ENCODE measurements around the gene HIPK4.
"Not testable (repeated sequence)": the region's sequence is repeated elsewhere in the genome, so short reads cannot be mapped to it uniquely, and the experiment has no call there.

The HIPK4 gene, protein sequence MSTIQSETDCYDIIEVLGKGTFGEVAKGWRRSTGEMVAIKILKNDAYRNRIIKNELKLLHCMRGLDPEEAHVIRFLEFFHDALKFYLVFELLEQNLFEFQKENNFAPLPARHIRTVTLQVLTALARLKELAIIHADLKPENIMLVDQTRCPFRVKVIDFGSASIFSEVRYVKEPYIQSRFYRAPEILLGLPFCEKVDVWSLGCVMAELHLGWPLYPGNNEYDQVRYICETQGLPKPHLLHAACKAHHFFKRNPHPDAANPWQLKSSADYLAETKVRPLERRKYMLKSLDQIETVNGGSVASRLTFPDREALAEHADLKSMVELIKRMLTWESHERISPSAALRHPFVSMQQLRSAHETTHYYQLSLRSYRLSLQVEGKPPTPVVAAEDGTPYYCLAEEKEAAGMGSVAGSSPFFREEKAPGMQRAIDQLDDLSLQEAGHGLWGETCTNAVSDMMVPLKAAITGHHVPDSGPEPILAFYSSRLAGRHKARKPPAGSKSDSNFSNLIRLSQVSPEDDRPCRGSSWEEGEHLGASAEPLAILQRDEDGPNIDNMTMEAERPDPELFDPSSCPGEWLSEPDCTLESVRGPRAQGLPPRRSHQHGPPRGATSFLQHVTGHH

GRCh38 chr19:40390084-40390742, at the start of gene HIPK4:
Gene HIPK4, minus strand, starts transcription at chr19:40390181. Its CDS starts 279 bp downstream, at chr19:40389902.
- Histone ChIP-seq H3K9ac (ENCODE audit: low read depth, low read length) (no peak within 1 kb of the TSS), H3K4me1 (ENCODE audit: insufficient read depth, low read length) (no peaks in the 10 kb centered on the region; the same call in 1 of the 2 replicates), H3K9me3 (ENCODE audit: control insufficient read depth, insufficient read depth, low read length) (no peaks in the 10 kb centered on the region), H3K36me3 (ENCODE audit: insufficient read depth, low read length) (no peaks in the 10 kb centered on the region)

DNA sequence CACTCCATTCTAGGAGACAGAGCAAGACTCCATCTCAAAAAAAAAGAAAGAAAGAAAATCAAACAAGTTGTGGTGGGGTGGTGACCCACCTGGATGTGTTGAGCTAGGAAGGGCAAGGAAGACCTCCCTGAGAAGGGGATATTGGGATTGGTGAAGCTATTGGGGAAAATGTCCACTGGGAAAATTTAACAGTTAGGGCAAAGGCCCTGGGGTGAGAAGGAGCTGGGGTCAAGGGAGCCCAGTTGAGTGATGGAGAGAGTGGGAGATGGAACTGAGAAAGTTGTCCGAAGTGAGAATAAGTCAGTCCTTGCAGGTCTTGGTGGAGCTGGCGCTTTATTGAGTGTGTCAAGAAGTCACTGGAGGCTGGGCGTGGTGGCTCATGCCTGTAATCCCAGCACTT, 48.3 kb upstream of the HIPK4 start:
- no peaks in the 10 kb centered on the region for H3K9me3 ChIP-seq (ENCODE audit: control insufficient read depth, insufficient read depth, low read length)
- H3K4me1 ChIP-seq (ENCODE audit: insufficient read depth, low read length), result peaks cover 13% of the 10 kb centered on the region
- H3K9ac ChIP-seq (ENCODE audit: low read depth, low read length), result no peak overlapping the region
- H3K36me3 ChIP-seq (ENCODE audit: insufficient read depth, low read length), result peaks cover 16% of the 10 kb centered on the region; the same call in 1 of the 2 replicates

- Histone ChIP-seq H3K4me1 (ENCODE audit: insufficient read depth, low read length) (peaks cover 5% of the 10 kb centered on the region; the same call in 1 of the 2 replicates), H3K9me3 (ENCODE audit: control insufficient read depth, insufficient read depth, low read length) (no peaks in the 10 kb centered on the region), H3K9ac (ENCODE audit: low read depth, low read length) (peak overlapping the region; percentile 69), H3K36me3 (ENCODE audit: insufficient read depth, low read length) (no peaks in the 10 kb centered on the region)
These were observed 43.6 kb upstream of the HIPK4 start for GRCh38 chr19:40433391-40434216.

GRCh38 chr19:40432760-40433159, 42.8 kb upstream of the HIPK4 start:
- H3K4me1 ChIP-seq (ENCODE audit: insufficient read depth, low read length); H3K9me3 ChIP-seq (ENCODE audit: control insufficient read depth, insufficient read depth, low read length); H3K36me3 ChIP-seq (ENCODE audit: insufficient read depth, low read length); H3K9ac ChIP-seq (ENCODE audit: low read depth, low read length): not testable (repeated sequence)

- Histone ChIP-seq H3K9me3 (ENCODE audit: control insufficient read depth, insufficient read depth, low read length) (no peaks in the 10 kb centered on the region), H3K9ac (ENCODE audit: low read depth, low read length) (no peak overlapping the region), H3K4me1 (ENCODE audit: insufficient read depth, low read length) (peaks cover 5% of the 10 kb centered on the region; the same call in 1 of the 2 replicates), H3K36me3 (ENCODE audit: insufficient read depth, low read length) (no peaks in the 10 kb centered on the region)
These were observed 41.7 kb upstream of the HIPK4 start for GRCh38 chr19:40431698-40432097.

GRCh38 chr19:40430242-40430641, 40.3 kb upstream of the HIPK4 start:
- not testable (repeated sequence) for H3K9me3 ChIP-seq (ENCODE audit: control insufficient read depth, insufficient read depth, low read length); H3K36me3 ChIP-seq (ENCODE audit: insufficient read depth, low read length); H3K4me1 ChIP-seq (ENCODE audit: insufficient read depth, low read length); H3K9ac ChIP-seq (ENCODE audit: low read depth, low read length)

DNA sequence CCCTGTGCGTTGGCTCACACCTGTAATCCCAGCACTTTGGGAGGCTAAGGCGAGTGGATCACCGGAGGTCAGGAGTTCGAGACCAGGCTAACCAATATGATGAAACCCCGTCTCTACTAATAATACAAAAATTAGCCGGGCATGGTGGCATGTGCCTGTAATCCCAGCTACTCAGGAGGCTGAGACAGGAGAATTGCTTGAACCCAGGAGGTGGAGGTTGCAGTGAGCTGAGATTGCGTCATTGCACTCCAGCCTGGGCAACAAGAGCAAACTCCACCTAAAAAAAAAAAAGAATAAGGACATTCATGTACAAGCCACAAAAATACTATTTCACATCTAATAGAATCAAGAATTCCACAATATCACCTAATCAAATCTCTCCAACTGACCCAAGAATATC, 38.2 kb upstream of the HIPK4 start:
- H3K9ac ChIP-seq (ENCODE audit: low read depth, low read length); H3K4me1 ChIP-seq (ENCODE audit: insufficient read depth, low read length); H3K36me3 ChIP-seq (ENCODE audit: insufficient read depth, low read length); H3K9me3 ChIP-seq (ENCODE audit: control insufficient read depth, insufficient read depth, low read length): not testable (repeated sequence)

DNA sequence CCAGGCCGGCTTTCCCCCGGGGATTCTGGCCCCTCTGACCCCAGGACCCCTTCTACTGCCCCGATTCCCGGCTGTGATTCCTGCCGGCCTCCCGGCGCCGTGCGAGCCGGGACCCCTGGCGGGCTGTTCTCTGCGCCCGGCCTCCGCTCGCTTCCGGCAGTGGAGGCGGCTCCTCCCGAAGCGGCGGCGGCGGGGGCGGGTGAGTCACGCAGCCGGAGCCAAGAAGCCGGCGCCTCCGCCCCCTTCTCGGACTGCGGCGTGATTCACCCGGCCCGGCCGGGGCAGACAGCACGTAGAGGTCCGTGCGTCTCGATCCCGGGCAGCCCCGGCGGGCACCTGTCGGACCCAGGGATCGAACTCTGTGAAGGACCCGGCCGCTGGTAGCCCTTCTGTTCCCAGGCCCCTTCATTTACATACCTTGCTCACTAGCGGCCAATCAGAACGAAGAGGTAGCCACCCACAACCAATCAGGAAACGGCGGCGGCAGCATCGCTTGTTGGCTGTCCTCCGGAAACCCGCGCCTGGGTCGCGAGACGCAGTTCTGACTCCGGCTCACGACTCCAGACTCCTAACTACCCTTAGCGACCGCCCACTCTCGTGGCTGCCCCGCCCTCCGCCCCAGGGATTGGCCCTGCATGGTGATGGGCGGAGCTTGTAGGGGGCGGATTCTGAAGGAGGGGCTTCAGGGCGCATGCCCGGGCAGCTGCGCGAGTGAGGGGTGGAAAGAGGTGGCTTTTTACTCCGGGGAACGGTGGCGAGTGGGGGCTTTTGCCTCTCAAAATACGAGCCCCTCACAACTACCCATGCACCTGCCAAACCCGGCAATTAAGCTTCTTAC, 35.7 kb upstream of the HIPK4 start, which contains the start of gene SERTAD1:
TSS of gene SERTAD1 (minus strand) at position 543 of the 838 bp plus-strand sequence. CDS start 2,446 bp downstream, outside the sequence.
- no peaks in the 10 kb centered on the region; the same call in 1 of the 2 replicates for H3K4me1 ChIP-seq (ENCODE audit: insufficient read depth, low read length)

DNA sequence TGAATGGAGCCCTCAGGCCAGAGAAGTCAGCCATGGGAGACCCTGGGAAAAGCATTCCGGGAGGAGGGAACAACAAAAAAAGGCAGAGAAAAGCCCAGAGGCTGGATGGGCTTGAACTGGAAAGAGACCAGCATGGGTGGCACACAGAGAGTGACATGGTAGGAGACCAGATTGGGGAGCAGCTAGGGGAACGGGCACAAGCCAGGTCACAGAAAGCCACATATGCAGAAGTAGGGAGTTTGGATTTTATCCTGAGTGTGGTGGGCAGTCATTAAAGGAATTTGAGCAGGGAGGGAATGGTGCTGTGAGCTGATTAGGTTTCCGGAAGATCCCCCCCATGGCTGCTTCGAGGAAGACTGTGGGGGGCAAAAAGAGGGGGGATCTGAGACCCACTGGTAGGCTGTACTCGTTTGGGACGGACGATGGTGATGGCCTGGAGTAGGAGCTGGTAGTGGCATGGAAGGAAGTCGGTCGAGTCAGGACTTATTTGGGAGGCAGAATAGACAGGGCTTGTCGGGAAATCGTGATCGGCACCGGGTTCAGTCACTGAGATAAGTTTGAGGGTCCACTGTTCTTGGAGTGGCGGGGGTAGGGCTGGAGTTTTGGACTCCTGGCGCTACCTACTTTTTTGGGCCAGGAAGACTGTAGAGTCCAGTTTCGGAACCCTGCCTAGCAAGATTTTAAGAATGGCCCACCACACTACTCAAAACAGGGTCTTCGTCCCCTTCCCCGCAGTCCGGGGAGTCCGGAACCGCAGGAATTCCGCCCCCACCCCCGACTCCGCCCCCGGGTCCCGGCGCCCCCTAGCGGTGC, 34.9 kb upstream of the HIPK4 start:
- H3K36me3 ChIP-seq (ENCODE audit: insufficient read depth, low read length), result no peaks in the 10 kb centered on the region
- peak overlapping the region; percentile 78 for H3K9ac ChIP-seq (ENCODE audit: low read depth, low read length)
- no peaks in the 10 kb centered on the region; the same call in 1 of the 2 replicates for H3K4me1 ChIP-seq (ENCODE audit: insufficient read depth, low read length)
- H3K9me3 ChIP-seq (ENCODE audit: control insufficient read depth, insufficient read depth, low read length), result no peaks in the 10 kb centered on the region

More for the DNA sequence above, 35.7 kb upstream of the HIPK4 start, which contains the start of gene SERTAD1:
- peak within 1 kb of the TSS; percentile 78 for H3K9ac ChIP-seq (ENCODE audit: low read depth, low read length)
- H3K9me3 ChIP-seq (ENCODE audit: control insufficient read depth, insufficient read depth, low read length), result no peaks in the 10 kb centered on the region
- H3K36me3 ChIP-seq (ENCODE audit: insufficient read depth, low read length), result no peaks in the 10 kb centered on the region

- no peaks in the 10 kb centered on the region for H3K9me3 ChIP-seq (ENCODE audit: control insufficient read depth, insufficient read depth, low read length)
- no peaks in the 10 kb centered on the region for H3K36me3 ChIP-seq (ENCODE audit: insufficient read depth, low read length)
- no peaks in the 10 kb centered on the region; the same call in 1 of the 2 replicates for H3K4me1 ChIP-seq (ENCODE audit: insufficient read depth, low read length)
- H3K9ac ChIP-seq (ENCODE audit: low read depth, low read length), result no peak overlapping the region
These were observed 34.0 kb upstream of the HIPK4 start for GRCh38 chr19:40423938-40424337.

DNA sequence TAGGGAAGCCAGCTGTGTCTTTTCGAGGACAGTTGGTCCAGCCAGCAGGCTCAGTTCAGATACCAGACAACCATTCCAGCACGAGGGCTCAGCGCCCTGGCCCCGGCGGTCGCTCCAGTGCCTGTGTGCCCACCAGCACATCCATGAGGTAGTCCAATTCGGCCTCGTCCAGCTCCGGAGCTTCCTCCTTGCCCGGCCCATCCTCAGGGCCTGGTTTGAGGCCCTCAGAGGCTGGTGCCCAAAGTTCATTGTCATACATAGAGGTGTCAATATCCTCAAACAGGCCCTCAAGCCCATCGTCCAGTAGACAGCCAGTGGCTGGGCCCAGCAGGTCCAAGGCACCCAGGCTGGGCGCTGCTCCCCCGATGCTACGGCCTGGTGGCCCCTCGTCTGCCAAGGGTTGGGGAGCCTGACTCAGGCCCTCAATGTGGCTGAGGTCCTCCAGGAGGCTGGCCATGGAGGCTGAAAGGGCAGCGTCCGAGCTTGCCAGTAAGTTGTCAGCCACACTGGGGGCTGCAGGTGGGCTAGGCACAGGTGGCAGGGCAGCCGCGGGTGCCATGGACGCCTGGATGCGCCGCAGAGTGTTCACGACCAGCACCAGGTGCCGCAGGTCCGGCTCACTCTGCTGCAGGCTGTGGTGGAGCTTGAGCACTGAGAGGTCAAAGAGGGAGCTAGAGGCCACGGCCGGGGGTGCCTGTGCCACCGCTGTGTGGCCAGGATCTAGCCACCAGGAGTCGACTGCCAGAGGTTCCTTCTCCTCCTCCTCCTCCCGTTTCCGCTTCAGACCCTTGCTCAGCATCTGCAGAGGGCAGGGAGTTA, 33.0 kb upstream of the HIPK4 start:
- H3K9ac ChIP-seq (ENCODE audit: low read depth, low read length), result no peak overlapping the region
- H3K4me1 ChIP-seq (ENCODE audit: insufficient read depth, low read length), result no peaks in the 10 kb centered on the region; the same call in 1 of the 2 replicates
- H3K36me3 ChIP-seq (ENCODE audit: insufficient read depth, low read length), result no peaks in the 10 kb centered on the region
- no peaks in the 10 kb centered on the region for H3K9me3 ChIP-seq (ENCODE audit: control insufficient read depth, insufficient read depth, low read length)

Measured in ES-I3 (cell line).